Measurements from ENCODE around the gene ENTR1. TPM values are rescaled to one million over a fixed set of nuclear protein-coding genes. Genes with fewer than 3 reads are reported as not detected.
A peak's percentile ranks its signal among the peaks of the same experiment; 100 is the strongest.

The ENTR1 gene
- total and polyA plus RNA-seq, 10 of the 15 experiments (the other 5 are each of a cell fraction or from before 2014, with no cell fraction given), result 8.2 to 96.4 (median 41.1) TPM

DNA sequence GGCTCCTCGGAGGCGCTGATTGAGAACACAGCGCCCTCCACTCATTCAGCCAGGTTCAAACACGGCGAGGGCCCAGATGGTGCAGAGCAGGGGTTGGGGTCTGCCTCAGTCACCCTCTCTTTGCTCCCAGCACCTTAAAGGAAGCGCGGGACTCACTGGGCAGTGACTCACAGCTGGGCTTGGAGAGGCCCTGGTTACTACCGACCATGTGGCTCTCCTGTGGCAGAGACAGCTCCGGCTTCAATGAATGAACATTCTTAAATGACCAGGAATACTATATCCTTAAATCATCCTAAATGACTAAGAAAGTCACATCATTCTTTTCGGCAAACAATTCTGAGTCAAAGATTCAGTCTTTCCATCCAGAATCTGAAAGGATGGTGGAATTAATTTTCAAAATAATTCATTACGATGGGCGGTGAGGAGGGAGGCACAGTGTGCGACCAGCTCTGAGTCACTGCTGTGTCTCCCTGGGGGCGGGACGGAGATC is 30.8 kb upstream of the ENTR1 start:
- in situ Hi-C loops (cut with MboI), result no loop called here
- Histone ChIP-seq H3K36me3 (ENCODE audit: control insufficient read depth in 2 of 2, insufficient read depth in 2 of 2, low read length in 1 of 2) (peaks cover 16 to 21% of the 10 kb centered on the region in 2 experiments), H3K4me2 (ENCODE audit: control insufficient read depth, insufficient read depth) (no peak overlapping the region), H3K27me3 (replicated peaks in 1 of 2; ENCODE audit: control insufficient read depth in 2 of 2, insufficient read depth in 2 of 2, low read length in 1 of 2) (no peaks in the 10 kb centered on the region), H3K4me3 (no peak overlapping the region), H3K79me2 (ENCODE audit: control insufficient read depth, insufficient read depth, low read length) (peaks cover 33% of the 10 kb centered on the region), H3K4me1 (ENCODE audit: control insufficient read depth, insufficient read depth, low read length) (peaks cover 6% of the 10 kb centered on the region; the same call in 1 of the 2 replicates), H3K27ac (ENCODE audit: control insufficient read depth, insufficient read depth) (no peak overlapping the region), H2AFZ (ENCODE audit: control insufficient read depth, low read depth, low read length) (no peak overlapping the region), H4K20me1 (ENCODE audit: control insufficient read depth, insufficient read depth) (no peaks in the 10 kb centered on the region; the same call in 1 of the 2 replicates), H3K9me3 (replicated peaks; ENCODE audit: control insufficient read depth, insufficient read depth, low read length) (no peaks in the 10 kb centered on the region), H3K9ac (ENCODE audit: control insufficient read depth, insufficient read depth, low read length) (no peak overlapping the region)
- TF ChIP-seq MTA2 (IDR thresholded peaks at IDR 0.05; ENCODE audit: low read depth) (no peak), ZNF217 (IDR thresholded peaks at IDR 0.05) (no peak)
- WGBS (ENCODE audit: insufficient coverage, insufficient replicate concordance, low lambda C conversion rate, missing lambda C conversion rate), result 97% methylated on average over 15 of the region's 15 CpGs
- SMC1A ChIA-PET (ENCODE audit: uncharacterized antibody, unreplicated experiment), result no interaction called here
- FAIRE-seq, result no peak
- RAD21 ChIA-PET (ENCODE audit: unreplicated experiment), result no interaction called here
- BruUV-seq (replicated peaks), result no TSS peak
- ATAC-seq, result no peak
- no peak for DNase-seq (ENCODE audit: low read depth, low spot score)
- intact Hi-C loops (cut with micrococcal nuclease; ENCODE audit: unreplicated experiment), result no loop called here
- POLR2A ChIA-PET, result interaction anchor here (0.8 kb wide), 1 partner anchor 20 kb away, joined by 3 read pairs; no protein-coding TSS in a partner anchor
- CTCF ChIA-PET, result no interaction called here

DNA sequence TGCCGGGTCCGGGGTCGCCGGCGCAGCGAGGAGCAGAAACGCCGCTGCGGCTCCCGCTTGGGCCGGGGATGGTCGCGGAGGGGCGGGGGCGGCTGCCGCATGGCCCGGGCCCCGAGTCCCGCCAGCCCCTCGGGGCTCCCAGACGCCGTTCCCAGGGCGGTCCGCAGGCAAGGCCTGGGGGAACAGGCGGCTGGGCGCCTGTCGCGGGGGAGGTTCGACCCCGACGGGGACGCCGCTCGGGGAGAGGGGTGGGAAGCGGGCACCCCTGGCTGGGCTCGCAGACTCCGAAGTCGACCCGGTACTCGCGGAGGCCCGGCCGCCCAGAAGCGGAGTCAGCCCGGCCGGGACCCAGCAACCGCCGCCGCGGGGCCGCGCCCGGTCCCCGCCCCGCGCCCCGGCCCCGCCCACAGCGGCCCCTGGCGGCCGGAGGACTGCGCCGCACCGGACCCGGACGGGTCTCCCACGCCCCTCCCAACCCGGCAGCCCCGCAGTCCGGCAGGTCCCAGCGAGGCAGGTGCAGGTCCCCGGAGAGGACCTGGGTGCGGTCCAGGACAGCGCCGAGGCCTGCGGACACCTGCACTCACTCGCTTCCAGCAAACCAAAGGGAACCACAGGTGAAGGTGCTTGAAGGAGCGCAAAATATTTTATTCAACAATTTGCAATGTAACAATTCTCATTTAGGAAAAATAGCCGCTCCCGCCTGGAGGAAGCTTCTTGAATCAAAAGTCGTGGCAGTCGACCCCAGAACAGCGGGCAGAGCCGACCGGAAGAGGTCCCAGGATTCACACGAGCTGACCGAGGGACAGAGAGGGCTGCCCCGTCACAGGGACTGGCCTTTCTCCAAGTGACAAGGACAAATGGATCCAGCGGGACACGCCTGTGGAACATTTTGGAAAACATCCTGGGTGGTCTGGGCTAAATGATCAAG is 29.3 kb upstream of the ENTR1 start, which contains the start of gene INPP5E:
Gene INPP5E, minus strand, starts transcription at position 365 of the 928 bp plus-strand sequence. CDS start 426 bp downstream, outside the sequence.
- intact Hi-C loops (cut with micrococcal nuclease; ENCODE audit: unreplicated experiment), result no loop called here
- ChIA-PET SMC1A (ENCODE audit: uncharacterized antibody, unreplicated experiment) (no interaction called here), RAD21 (ENCODE audit: unreplicated experiment) (interaction anchor here (1.1 kb wide), 1 partner anchor 36 kb away, joined by 3 read pairs; no protein-coding TSS in a partner anchor), POLR2A (interaction anchor here (0.8 to 1.2 kb wide), 3 partner anchors 22 to 44 kb away, joined by 3 to 5 read pairs (median 3); partner anchors contain the start of genes ENTR1 and PMPCA), CTCF (interaction anchor here (0.6 to 1.8 kb wide), 3 partner anchors 76 to 407 kb away, joined by 3 to 5 read pairs (median 4); partner anchors contain the start of gene DNLZ)
- H3K4me1 ChIP-seq (ENCODE audit: control insufficient read depth, insufficient read depth, low read length), result peaks cover 6% of the 10 kb centered on the region; the same call in 1 of the 2 replicates
- H3K27ac ChIP-seq (ENCODE audit: control insufficient read depth, insufficient read depth), result peak within 1 kb of the TSS; percentile 53
- no peak for FAIRE-seq
- H3K4me2 ChIP-seq (ENCODE audit: control insufficient read depth, insufficient read depth), result peak within 1 kb of the TSS; percentile 64
- 27% methylated on average over 26 of the region's 90 CpGs for WGBS (ENCODE audit: insufficient coverage, insufficient replicate concordance, low lambda C conversion rate, missing lambda C conversion rate)
- peak within 1 kb of the TSS; percentile 88 for H3K9ac ChIP-seq (ENCODE audit: control insufficient read depth, insufficient read depth, low read length)
- no peak for DNase-seq (ENCODE audit: low read depth, low spot score)
- H4K20me1 ChIP-seq (ENCODE audit: control insufficient read depth, insufficient read depth), result no peaks in the 10 kb centered on the region
- H3K9me3 ChIP-seq (replicated peaks; ENCODE audit: control insufficient read depth, insufficient read depth, low read length), result no peaks in the 10 kb centered on the region
- BruUV-seq (replicated peaks), result no TSS peak
- in situ Hi-C loops (cut with MboI), result no loop called here
- peaks cover 12 to 15% of the 10 kb centered on the region in 2 experiments for H3K36me3 ChIP-seq (ENCODE audit: control insufficient read depth in 2 of 2, insufficient read depth in 2 of 2, low read length in 1 of 2)
- H2AFZ ChIP-seq (ENCODE audit: control insufficient read depth, low read depth, low read length), result peak within 1 kb of the TSS; percentile 80
- peaks cover 40% of the 10 kb centered on the region for H3K79me2 ChIP-seq (ENCODE audit: control insufficient read depth, insufficient read depth, low read length)
- H3K27me3 ChIP-seq (replicated peaks in 1 of 2; ENCODE audit: control insufficient read depth in 2 of 2, insufficient read depth in 2 of 2, low read length in 1 of 2), result no peaks in the 10 kb centered on the region
- peak; percentile 83 for ATAC-seq
- H3K4me3 ChIP-seq, result peak within 1 kb of the TSS; percentile 97
- TF ChIP-seq CREM (IDR thresholded peaks at IDR 0.05; ENCODE audit: low read depth), result no peak
- TF ChIP-seq, protein P1, sequence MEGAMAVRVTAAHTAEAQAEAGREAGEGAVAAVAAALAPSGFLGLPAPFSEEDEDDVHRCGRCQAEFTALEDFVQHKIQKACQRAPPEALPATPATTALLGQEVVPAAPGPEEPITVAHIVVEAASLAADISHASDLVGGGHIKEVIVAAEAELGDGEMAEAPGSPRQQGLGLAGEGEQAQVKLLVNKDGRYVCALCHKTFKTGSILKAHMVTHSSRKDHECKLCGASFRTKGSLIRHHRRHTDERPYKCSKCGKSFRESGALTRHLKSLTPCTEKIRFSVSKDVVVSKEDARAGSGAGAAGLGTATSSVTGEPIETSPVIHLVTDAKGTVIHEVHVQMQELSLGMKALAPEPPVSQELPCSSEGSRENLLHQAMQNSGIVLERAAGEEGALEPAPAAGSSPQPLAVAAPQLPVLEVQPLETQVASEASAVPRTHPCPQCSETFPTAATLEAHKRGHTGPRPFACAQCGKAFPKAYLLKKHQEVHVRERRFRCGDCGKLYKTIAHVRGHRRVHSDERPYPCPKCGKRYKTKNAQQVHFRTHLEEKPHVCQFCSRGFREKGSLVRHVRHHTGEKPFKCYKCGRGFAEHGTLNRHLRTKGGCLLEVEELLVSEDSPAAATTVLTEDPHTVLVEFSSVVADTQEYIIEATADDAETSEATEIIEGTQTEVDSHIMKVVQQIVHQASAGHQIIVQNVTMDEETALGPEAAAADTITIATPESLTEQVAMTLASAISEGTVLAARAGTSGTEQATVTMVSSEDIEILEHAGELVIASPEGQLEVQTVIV (IDR thresholded peaks at IDR 0.05; ENCODE audit: borderline replicate concordance, partially characterized antibody), result no peak
- TF ChIP-seq, protein P2, sequence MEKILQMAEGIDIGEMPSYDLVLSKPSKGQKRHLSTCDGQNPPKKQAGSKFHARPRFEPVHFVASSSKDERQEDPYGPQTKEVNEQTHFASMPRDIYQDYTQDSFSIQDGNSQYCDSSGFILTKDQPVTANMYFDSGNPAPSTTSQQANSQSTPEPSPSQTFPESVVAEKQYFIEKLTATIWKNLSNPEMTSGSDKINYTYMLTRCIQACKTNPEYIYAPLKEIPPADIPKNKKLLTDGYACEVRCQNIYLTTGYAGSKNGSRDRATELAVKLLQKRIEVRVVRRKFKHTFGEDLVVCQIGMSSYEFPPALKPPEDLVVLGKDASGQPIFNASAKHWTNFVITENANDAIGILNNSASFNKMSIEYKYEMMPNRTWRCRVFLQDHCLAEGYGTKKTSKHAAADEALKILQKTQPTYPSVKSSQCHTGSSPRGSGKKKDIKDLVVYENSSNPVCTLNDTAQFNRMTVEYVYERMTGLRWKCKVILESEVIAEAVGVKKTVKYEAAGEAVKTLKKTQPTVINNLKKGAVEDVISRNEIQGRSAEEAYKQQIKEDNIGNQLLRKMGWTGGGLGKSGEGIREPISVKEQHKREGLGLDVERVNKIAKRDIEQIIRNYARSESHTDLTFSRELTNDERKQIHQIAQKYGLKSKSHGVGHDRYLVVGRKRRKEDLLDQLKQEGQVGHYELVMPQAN (conservative IDR thresholded peaks at IDR 0.05), result peak; percentile 79
- peak; percentile 25; the same call in 1 of the 2 replicates for TF ChIP-seq TAF1 (IDR thresholded peaks at IDR 0.05; ENCODE audit: borderline replicate concordance, low read depth, low read length)
- peak; percentile 74 for TF ChIP-seq BACH1 (IDR thresholded peaks at IDR 0.05; ENCODE audit: borderline replicate concordance)
- TF ChIP-seq EGR1 (IDR thresholded peaks at IDR 0.05; ENCODE audit: borderline replicate concordance in 1 of 2, low read depth in 2 of 2, low read length in 2 of 2), result peak in 1 of 2 experiments; percentile 76; a peak in 2 of 3 replicates
- no peak for TF ChIP-seq FOXM1 (IDR thresholded peaks at IDR 0.05; ENCODE audit: low read depth, low read length)
- peak; percentile 16; the same call in 1 of the 2 replicates for TF ChIP-seq PAX5 (IDR thresholded peaks at IDR 0.05; ENCODE audit: borderline replicate concordance, low read depth, low read length)

Data from GM12878 (cell line).